GM10266 (cell line): ENCODE measurements around the gene URI1.
"Not testable (repeated sequence)": the region's sequence is repeated elsewhere in the genome, so short reads cannot be mapped to it uniquely, and the experiment has no call there.

Experiments
- DNase-seq: peaks from one replicate; pipeline ENCODE4 v3.0.0; 2012; ENCODE audit errors: extremely low spot score
- TF ChIP-seq, protein P1 (sequence below): IDR thresholded peaks from 2 replicates; pipeline ENCODE4 v1.5.1; 2012; ENCODE audit warnings: mild to moderate bottlenecking, low read depth; ENCODE audit not compliant: control insufficient read depth, insufficient read depth; ENCODE audit errors: missing control alignments

URI1 gene

DNA sequence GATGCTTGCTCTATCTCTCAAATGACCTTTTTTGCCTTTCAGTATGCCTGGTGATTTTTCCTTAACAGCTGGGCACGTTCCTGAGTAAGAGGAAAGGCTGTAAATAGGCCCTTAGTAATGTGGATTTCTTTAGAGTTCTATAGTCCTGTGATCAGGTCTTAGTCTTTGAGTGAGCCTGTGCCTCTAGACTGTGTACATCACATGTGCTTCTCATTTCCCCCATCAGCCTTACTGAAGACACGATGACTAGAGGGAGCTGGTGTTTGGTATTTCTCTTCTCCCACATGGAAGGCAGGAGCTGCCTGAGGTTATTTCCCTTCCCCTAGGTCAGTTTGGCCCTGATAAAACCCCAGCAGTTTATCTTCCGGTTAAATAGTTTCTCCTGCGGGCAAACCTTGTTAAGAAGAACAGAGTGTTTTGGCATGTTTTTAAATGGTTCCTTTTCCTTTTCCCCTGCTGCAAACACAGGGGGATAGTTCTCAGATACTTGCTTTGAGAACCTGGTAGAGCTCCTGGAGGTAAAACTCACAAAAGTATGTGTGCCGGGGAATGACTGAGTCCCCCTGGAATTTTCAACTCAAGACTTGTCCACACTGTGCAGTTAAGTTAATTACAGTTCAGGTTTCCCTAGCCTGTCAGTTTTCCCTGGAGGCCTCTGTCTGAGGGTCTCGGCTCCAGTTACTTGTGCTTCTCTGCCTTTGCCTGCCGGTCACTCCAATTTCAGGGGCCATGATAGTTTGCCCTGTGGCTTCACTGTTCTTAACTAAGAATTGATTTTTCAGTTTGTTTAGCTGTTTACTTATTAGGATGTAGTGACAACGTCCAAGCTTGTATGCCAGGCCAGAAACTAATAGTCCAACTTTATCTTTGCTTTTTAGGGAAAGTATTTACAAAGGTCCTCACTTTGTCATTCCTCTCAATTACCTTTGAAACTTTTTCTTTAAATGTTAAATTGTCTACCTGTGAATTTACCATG lies 94.4 kb downstream of the URI1 start:
- DNase-seq: no peak

DNA sequence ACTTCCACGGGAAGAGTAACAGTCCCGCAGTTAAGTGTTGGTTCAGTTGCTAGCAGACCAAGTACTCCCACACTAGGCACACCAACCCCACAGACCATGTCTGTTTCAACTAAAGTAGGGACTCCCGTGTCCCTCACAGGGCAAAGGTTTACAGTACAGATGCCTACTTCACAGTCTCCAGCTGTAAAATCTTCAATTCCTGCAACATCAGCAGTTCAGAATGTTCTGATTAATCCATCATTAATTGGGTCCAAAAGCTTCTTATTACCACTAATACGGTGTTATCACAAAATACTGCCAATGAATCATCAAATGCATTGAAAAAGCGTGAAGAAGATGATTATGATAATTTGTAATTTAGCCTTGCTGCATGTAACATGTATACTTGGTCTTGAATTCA lies 95.8 kb downstream of the URI1 start:
- TF ChIP-seq, protein P1, sequence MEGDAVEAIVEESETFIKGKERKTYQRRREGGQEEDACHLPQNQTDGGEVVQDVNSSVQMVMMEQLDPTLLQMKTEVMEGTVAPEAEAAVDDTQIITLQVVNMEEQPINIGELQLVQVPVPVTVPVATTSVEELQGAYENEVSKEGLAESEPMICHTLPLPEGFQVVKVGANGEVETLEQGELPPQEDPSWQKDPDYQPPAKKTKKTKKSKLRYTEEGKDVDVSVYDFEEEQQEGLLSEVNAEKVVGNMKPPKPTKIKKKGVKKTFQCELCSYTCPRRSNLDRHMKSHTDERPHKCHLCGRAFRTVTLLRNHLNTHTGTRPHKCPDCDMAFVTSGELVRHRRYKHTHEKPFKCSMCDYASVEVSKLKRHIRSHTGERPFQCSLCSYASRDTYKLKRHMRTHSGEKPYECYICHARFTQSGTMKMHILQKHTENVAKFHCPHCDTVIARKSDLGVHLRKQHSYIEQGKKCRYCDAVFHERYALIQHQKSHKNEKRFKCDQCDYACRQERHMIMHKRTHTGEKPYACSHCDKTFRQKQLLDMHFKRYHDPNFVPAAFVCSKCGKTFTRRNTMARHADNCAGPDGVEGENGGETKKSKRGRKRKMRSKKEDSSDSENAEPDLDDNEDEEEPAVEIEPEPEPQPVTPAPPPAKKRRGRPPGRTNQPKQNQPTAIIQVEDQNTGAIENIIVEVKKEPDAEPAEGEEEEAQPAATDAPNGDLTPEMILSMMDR: no peak
- DNase-seq: no peak

More for the DNA sequence above, 94.4 kb downstream of the URI1 start:
- TF ChIP-seq, protein P1: no peak

DNA sequence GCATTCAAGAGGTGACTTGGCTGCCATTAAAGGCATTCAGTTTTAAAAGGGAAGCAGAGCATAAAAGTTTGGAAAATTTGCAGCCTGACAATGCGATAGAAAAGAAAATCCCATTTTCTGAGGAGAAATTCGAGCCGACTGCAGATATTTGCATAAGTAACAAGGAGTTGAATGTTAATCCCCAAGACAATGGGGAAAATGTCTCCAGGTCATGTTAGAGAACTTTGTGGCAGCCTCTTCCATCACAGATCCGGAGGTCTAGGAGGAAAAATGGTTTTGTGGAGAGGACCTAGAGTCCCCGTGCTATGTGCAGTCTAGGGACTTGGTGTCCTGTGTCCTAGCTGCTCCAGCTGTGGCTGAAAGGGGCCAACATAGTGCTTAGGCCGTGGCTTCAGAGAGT lies 99.9 kb downstream of the URI1 start:
- DNase-seq: not testable (repeated sequence)

DNA sequence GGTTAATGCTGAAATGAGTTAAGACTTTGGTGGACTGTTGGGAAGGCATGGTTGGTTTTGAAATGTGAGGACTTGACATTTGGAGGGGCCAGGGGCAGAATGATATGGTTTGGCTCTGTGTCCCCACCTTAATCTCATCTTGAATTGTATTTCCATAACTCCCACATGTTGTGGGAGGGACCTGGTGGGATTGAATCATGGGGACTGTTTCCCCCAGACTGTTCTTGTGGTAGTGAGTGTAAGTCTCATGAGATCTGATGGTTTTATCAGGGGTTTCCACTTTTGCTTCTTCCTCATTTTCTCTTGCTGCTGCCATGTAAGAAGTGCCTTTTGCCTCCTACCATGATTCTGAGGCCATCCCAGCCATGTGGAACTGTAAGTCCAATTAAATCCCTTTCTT lies 101.0 kb downstream of the URI1 start:
- not testable (repeated sequence) for DNase-seq

DNA sequence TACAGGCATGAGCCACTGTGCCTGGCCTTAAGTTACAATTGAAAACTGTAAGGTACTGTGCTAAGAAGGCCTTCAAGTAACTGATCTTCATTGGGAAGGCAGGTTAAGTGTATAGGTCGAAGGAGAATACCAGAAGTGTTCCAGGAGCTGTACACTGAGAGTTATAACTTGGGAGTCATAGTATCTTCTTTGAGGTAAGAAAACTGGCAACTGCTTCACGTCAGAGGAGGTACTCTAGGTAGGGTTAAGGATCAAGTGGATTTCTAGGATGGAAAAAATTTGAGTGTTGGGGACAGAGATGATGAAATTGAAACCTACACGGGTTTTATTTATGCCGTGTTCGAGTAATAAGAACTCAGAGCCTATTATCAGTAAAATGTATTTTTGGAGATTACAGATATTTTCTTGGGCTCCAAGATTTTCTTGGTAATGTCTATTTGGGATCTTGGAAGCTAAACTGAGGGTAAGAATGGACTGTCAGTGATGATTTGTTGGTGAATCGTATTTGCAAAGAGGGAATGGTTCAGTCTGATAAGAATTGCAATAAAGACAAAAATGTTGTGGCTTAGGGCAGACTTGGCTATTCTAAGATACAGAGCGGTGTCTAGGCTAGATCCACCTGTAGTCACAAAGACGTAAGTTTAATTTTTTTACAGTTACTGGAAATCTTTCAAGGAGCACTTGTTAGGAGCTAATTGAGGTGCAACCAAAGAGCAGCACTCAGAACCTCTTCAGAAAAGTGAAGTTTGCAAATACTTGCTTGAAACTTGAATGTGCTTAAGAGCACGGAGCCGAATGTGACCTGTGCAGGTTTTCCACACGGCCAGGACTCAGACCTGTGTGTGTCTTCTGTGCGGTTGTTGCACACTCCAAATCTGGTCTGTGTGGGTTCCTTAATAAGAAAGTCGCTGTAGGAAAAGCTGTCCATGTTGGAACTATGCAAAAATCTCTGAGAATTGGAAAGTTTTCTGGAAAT lies 102.5 kb downstream of the URI1 start:
- no peak for DNase-seq
- TF ChIP-seq, protein P1: no peak

DNA sequence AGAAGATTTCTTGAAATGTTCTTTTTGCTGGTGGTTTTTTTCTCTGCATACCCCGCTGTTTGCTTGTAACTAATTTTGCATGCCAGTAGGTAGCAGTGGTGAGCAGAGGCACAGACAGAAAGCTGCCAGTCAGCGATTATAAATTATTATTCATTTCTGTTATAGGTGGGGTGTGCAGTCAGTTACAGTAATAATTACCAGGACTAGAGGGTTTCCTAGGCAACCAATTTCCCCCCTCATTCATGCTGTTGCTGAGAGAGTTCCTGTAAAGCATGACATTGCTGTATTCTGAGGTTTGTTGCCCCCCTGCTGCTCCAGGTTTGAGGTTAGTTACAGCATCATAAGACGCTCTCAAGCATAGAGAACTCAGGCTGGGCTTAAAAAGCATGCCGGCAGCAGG lies 104.5 kb downstream of the URI1 start:
- TF ChIP-seq, protein P1: peak; percentile 67
- peak; percentile 31 for DNase-seq

DNA sequence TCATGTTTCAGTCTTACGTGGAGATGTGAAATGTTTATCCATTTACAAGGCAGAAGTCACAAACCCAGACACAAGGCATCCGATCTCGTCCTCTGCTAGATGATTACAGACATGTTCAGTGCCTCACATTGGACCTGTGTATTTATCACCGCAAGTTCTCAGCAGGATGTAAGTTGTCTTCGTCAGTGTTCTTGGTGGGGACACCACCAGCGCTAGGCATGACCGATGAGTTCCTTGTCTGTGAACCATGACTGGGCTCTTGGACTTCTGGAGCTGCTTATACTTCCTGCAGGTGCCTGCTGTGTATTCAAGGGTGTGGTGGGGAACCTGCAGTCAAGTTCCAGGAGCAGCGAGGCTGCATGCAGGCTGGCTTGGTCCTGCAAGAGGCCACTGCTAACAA lies 105.4 kb downstream of the URI1 start:
- TF ChIP-seq, protein P1: no peak
- no peak for DNase-seq

DNA sequence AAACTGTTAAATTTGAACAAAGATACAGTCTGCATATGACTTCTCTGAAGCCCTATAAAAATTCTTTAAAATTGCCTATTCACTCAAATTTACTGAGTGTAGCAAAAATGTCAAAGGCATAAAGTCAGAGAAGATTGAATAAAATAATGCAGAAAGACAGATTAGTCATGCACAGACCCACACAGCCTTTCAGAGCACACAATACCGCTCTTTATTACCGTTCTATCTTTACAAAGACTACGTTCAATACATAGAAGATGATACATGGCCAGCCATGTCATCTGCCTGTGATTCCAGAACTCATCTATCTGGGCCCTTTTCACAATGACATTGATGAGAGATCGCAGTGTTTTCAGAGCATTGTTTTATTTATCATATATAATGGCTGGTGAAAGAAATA lies 107.2 kb downstream of the URI1 start:
- DNase-seq: no peak
- TF ChIP-seq, protein P1: no peak
